T-cell (primary cell): ENCODE measurements around the gene DPYD. TPM values are rescaled to one million over a fixed set of nuclear protein-coding genes. Genes with fewer than 3 reads are reported as not detected.

Experiments
- ATAC-seq, 4 experiments: fragments of 200-7000 bp in 3 of 4; fragments of 150-1000 bp in 1 of 4; cut with Tn5 transposase; replicated peaks in 1 of 4; 1 replicate in 3 of 4; 2 replicates in 1 of 4; pipeline ENCODE4 v1.10.0; 2021; ENCODE audit warnings: moderate library complexity in 3 of 4, mild to moderate bottlenecking in 2 of 4, moderate number of reproducible peaks in 1 of 4
- CTCF ChIA-PET, 2 donors: fragments of 300-600 bp; sonication (Branson Sonifier 250); formaldehyde crosslinking; loops; one replicate each; lab custom pipeline; 2022; ENCODE audit warnings: antibody characterized with exemption in 2 of 2; lab: Charles Lee
- POLR2A ChIA-PET, 2 donors: fragments of 300-600 bp; sonication (Branson Sonifier 250); formaldehyde crosslinking; loops; one replicate each; lab custom pipeline; 2022; ENCODE audit warnings: antibody characterized with exemption in 2 of 2; lab: Charles Lee
- DNase-seq, 35 experiments: peaks; one replicate each; pipeline versions ENCODE4 v3.0.0 to v3.0.0-alpha.2; 2013 to 2023
- H3K27ac ChIP-seq: one replicate; pipeline ENCODE4 v1.5.1; 2013; ENCODE audit warnings: low read length
- H3K27me3 ChIP-seq, 2 experiments: replicated peaks in 1 of 2; 1 replicate in 1 of 2; 2 replicates in 1 of 2; pipeline versions ENCODE4 v1.6.1 to v1.7.0; 2013; ENCODE audit warnings: low read length in 1 of 2, mixed read lengths in 1 of 2; ENCODE audit not compliant: control insufficient read depth in 2 of 2, insufficient read depth in 2 of 2; ENCODE audit errors: extremely low read depth in 1 of 2
- H3K36me3 ChIP-seq, 2 donors: 1 replicate in 1 of 2; 2 replicates in 1 of 2; pipeline versions ENCODE4 v1.6.1 to v1.7.0; 2013; ENCODE audit warnings: low read length in 1 of 2; ENCODE audit not compliant: control insufficient read depth in 2 of 2, insufficient read depth in 1 of 2; ENCODE audit errors: extremely low read depth in 1 of 2
- H3K4me1 ChIP-seq, 2 experiments: 1 replicate in 1 of 2; 2 replicates in 1 of 2; pipeline versions ENCODE4 v1.6.1 to v1.7.0; 2013; ENCODE audit warnings: low read length in 2 of 2, mixed read lengths in 1 of 2; ENCODE audit not compliant: insufficient read depth in 2 of 2, control insufficient read depth in 1 of 2; ENCODE audit errors: extremely low read depth in 1 of 2
- H3K4me3 ChIP-seq, 2 donors: 1 replicate in 1 of 2; 2 replicates in 1 of 2; pipeline versions ENCODE4 v1.5.1 to v1.7.0; 2013; ENCODE audit warnings: mild to moderate bottlenecking in 2 of 2, low read length in 1 of 2, moderate library complexity in 1 of 2; ENCODE audit not compliant: control insufficient read depth in 1 of 2; ENCODE audit errors: extremely low read depth in 1 of 2
- H3K9me3 ChIP-seq: 2 replicates; pipeline ENCODE4 v1.7.0; 2013
- H3K27ac Mint-ChIP-seq, 2 donors: one replicate each; pipeline ENCODE4 v1.8.0; 2020 to 2021; ENCODE audit warnings: mild to moderate bottlenecking in 2 of 2, mixed read lengths in 2 of 2
- H3K27me3 Mint-ChIP-seq, 2 donors: one replicate each; pipeline ENCODE4 v1.8.0; 2021 to 2022; ENCODE audit warnings: mixed read lengths in 2 of 2
- H3K36me3 Mint-ChIP-seq: one replicate; pipeline ENCODE4 v1.8.0; 2021; ENCODE audit warnings: mixed read lengths
- H3K4me1 Mint-ChIP-seq, 3 donors: one replicate each; pipeline ENCODE4 v1.8.0; 2020 to 2022; ENCODE audit warnings: mixed read lengths in 3 of 3, mild to moderate bottlenecking in 1 of 3
- H3K4me3 Mint-ChIP-seq, 3 donors: one replicate each; pipeline ENCODE4 v1.8.0; 2020 to 2022; ENCODE audit warnings: mild to moderate bottlenecking in 3 of 3, mixed read lengths in 3 of 3, moderate library complexity in 3 of 3
- H3K9me3 Mint-ChIP-seq, 3 donors: one replicate each; pipeline ENCODE4 v1.8.0; 2020 to 2022; ENCODE audit warnings: mixed read lengths in 3 of 3
- WGBS: methylation state at CpG from one replicate; pipeline ENCODE4 v1.1.5; 2013; ENCODE audit warnings: missing lambda C conversion rate; ENCODE audit not compliant: insufficient coverage; 5-methylcytosine and 5-hydroxymethylcytosine counted together
- total RNA-seq, 35 experiments: library from RNA in 6 of 35; stranded (reverse) in 6 of 35; fragments of 120-200 nt in 1 of 35; gene quantifications; one replicate each; pipeline versions ENCODE4 v1.2.1 to v1.2.4 and lab custom pipeline; 2013 to 2026

DPYD gene
- total RNA-seq, 5 donors from 2014 or later (not counting 1 experiment from before 2014, with no cell fraction given): 39.1 to 74.1 (median 47.8) TPM

DNA sequence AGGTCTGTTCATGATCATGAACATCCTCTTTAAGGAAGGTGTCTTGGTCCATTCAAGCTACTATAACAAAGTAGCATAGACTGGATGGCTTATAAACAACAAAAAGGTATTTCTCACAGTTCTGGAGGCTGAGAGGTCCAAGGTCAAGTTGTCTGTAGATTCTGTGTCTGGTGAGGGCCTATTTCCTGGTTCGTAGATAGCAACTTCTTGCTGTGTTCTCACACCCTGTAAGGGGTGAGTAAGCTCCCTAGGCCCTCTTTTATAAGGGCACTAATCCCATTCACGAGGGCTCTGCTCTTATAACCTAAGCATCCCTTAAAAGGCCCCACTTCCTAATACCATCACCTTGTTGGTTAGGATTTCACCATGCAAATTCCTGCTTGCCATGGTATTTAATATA lies 851.5 kb downstream of the DPYD start:
- Histone ChIP-seq H3K36me3 (no peaks in the 10 kb centered on the region), H3K4me1 (no peaks in the 10 kb centered on the region), H3K9me3 (no peaks in the 10 kb centered on the region), H3K4me3 (no peak overlapping the region), H3K27ac (no peak overlapping the region), H3K27me3 (no peaks in the 10 kb centered on the region)
- Mint-ChIP-seq H3K4me1 (no peaks in the 10 kb centered on the region), H3K4me3 (no peak overlapping the region), H3K27ac (no peak overlapping the region), H3K27me3 (no peaks in the 10 kb centered on the region), H3K36me3 (peaks cover under 1% of the 10 kb centered on the region), H3K9me3 (peaks cover 0 to 5% (median 0%) of the 10 kb centered on the region in 3 donors)
- no peak for DNase-seq
- no CpG with 5 or more reads among the region's 2 CpGs for WGBS
- no peak for ATAC-seq
- CTCF ChIA-PET: no interaction called here
- POLR2A ChIA-PET: no interaction called here

DNA sequence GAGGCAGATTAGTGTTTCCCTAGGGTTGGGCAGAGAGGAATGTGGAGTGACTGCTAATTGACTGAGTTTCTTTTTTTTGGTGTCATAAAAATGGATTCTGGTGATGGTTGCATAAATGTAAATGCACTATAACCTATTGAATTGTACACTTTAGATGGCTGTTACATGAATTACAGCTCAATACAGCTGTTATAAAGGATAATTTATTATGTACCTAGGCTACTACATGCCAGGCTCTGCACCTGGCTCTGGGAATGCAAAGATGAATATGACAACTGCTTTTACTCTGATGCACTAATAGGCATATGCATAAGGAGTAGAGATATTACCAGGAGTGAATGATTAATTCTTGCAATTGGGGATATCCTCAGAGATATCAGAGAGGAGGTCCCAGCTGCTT lies 854.0 kb downstream of the DPYD start:
- Mint-ChIP-seq H3K36me3 (no peaks in the 10 kb centered on the region), H3K4me3 (no peak overlapping the region), H3K27ac (no peak overlapping the region), H3K4me1 (no peaks in the 10 kb centered on the region), H3K27me3 (no peaks in the 10 kb centered on the region), H3K9me3 (peaks cover 0 to 8% (median 0%) of the 10 kb centered on the region in 3 donors)
- POLR2A ChIA-PET: interaction anchor here in 1 of 2 donors (0.6 kb wide), 1 partner anchor 58 kb away, joined by 3 read pairs; no protein-coding TSS in a partner anchor
- H3K4me1 ChIP-seq: no peaks in the 10 kb centered on the region
- no peaks in the 10 kb centered on the region for H3K36me3 ChIP-seq
- no peak for ATAC-seq
- CTCF ChIA-PET: no interaction called here
- no peaks in the 10 kb centered on the region for H3K9me3 ChIP-seq
- H3K27ac ChIP-seq: no peak overlapping the region
- no peak overlapping the region for H3K4me3 ChIP-seq
- no peak for DNase-seq
- no peaks in the 10 kb centered on the region for H3K27me3 ChIP-seq

DNA sequence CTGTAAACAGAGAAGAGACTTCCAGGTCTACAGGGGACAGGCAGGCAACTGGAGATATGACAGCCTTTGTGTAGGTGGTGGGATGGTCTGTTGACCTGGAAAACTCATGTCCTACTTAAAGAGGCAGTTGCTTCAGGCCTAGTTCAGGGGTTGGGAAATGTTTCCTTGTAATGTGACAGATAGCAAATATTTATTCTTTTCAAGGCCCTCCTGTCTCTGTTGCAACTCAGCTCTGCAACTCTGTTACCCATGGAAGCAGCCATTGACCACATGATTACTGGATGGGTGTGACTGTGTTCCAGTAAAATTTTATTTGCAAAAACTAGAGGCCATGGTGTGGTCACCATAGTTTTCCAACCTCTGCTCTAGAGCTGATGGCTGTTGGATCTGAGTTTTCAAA lies 857.3 kb downstream of the DPYD start:
- H3K27me3 Mint-ChIP-seq: peaks cover 0 to 3% of the 10 kb centered on the region in 2 donors
- Histone ChIP-seq H3K27ac (no peak overlapping the region), H3K9me3 (no peaks in the 10 kb centered on the region), H3K36me3 (no peaks in the 10 kb centered on the region), H3K27me3 (no peaks in the 10 kb centered on the region), H3K4me3 (no peak overlapping the region), H3K4me1 (no peaks in the 10 kb centered on the region)
- DNase-seq: no peak
- no peak overlapping the region for H3K4me3 Mint-ChIP-seq
- POLR2A ChIA-PET: interaction anchor here in 1 of 2 donors (0.6 kb wide), 1 partner anchor 1686 kb away, joined by 3 read pairs; no protein-coding TSS in a partner anchor
- ATAC-seq: no peak
- no peaks in the 10 kb centered on the region for H3K36me3 Mint-ChIP-seq
- CTCF ChIA-PET: no interaction called here
- H3K27ac Mint-ChIP-seq: no peak overlapping the region
- peaks cover 2 to 8% (median 3%) of the 10 kb centered on the region in 3 donors for H3K9me3 Mint-ChIP-seq
- H3K4me1 Mint-ChIP-seq: no peaks in the 10 kb centered on the region

DNA sequence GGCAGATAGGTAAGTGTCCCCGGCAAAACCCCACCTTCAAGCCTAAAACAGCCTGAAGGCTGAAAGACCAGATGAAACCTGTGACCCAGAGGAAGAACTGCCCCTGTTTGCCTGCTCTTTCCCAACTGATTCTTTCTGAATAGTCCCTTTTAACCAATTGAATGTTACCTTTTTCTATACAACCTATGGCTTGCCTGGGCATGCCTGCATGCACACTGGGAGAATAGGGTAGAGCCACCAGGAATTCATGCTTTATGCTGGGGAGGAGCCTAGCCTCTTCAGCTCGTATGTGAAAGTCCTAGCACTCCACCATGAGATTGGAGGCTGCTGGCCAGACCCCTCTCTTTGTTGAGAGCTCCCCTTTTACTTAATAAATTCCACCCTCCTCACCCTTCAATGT lies 859.2 kb downstream of the DPYD start:
- Histone ChIP-seq H3K9me3 (no peaks in the 10 kb centered on the region), H3K27me3 (no peaks in the 10 kb centered on the region), H3K27ac (no peak overlapping the region), H3K4me3 (no peak overlapping the region), H3K36me3 (no peaks in the 10 kb centered on the region), H3K4me1 (no peaks in the 10 kb centered on the region)
- Mint-ChIP-seq H3K4me3 (no peak overlapping the region), H3K36me3 (no peaks in the 10 kb centered on the region), H3K27ac (no peak overlapping the region), H3K27me3 (peaks cover 0 to 3% of the 10 kb centered on the region in 2 donors), H3K4me1 (no peaks in the 10 kb centered on the region), H3K9me3 (peaks cover 5 to 17% (median 7%) of the 10 kb centered on the region in 3 donors)
- ATAC-seq (no peak), DNase-seq (no peak)
- ChIA-PET CTCF (interaction anchor here in 1 of 2 donors (0.6 kb wide), 1 partner anchor 1828 kb away, joined by 3 read pairs; no protein-coding TSS in a partner anchor), POLR2A (no interaction called here)
- WGBS: no CpG with 5 or more reads among the region's 2 CpGs

DNA sequence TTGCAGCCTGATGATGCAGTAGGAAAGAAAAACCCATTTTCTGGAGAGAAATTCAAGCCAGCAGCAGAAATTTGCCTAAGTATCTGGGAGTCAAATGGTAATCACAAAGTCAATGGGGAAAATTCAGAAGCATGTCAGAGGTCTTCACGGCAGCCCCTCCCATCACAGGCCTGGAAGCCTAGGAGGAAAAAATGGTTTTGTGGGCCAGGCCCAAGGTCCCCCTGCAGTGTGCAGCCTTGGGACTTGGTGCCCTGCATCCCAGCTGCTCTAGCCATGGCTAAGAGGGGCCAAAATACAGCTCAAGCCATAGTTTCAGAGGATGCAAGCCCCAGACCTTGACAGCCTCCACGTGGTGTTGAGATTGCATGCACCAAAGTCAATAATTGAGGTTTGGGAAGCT lies 864.4 kb downstream of the DPYD start:
- H3K27ac Mint-ChIP-seq: no peak overlapping the region

DNA sequence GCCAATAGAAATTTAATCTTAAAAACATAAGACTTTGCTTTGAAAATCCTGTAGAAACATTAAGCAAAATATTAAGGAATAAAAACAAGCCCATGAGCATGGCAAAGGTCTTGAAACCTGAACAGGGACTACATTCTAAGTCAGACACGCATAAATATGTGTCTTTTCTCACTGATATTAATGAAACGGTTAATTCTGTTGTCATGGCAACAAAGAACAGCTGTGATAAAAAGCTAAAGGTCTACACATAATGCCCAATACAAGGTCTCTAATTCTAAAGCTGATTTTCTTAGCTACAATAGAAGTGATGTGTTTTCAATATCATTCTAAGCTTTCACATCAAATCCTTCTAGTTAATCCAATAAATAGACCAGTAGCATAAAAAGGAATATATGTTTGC lies 867.6 kb downstream of the DPYD start:
- H3K27ac Mint-ChIP-seq: no peak overlapping the region
- Histone ChIP-seq H3K4me3 (no peak overlapping the region), H3K27me3 (no peaks in the 10 kb centered on the region), H3K4me1 (no peaks in the 10 kb centered on the region), H3K27ac (no peak overlapping the region), H3K9me3 (no peaks in the 10 kb centered on the region), H3K36me3 (no peaks in the 10 kb centered on the region)
- DNase-seq: no peak
- H3K9me3 Mint-ChIP-seq: peaks cover 4 to 24% (median 14%) of the 10 kb centered on the region in 3 donors
- no peak overlapping the region for H3K4me3 Mint-ChIP-seq
- peaks cover 4 to 9% of the 10 kb centered on the region in 2 donors for H3K27me3 Mint-ChIP-seq
- ChIA-PET POLR2A (no interaction called here), CTCF (no interaction called here)
- H3K4me1 Mint-ChIP-seq: peaks cover 0 to 7% (median 2%) of the 10 kb centered on the region in 3 donors
- H3K36me3 Mint-ChIP-seq: no peaks in the 10 kb centered on the region
- WGBS: 100% methylated on average over 1 of the region's 2 CpGs
- no peak for ATAC-seq

More for the DNA sequence above, 864.4 kb downstream of the DPYD start:
- POLR2A ChIA-PET: no interaction called here
- ATAC-seq: no peak
- no peaks in the 10 kb centered on the region for H3K9me3 ChIP-seq
- Mint-ChIP-seq H3K36me3 (no peaks in the 10 kb centered on the region), H3K9me3 (peaks cover 9 to 24% (median 16%) of the 10 kb centered on the region in 3 donors), H3K4me1 (no peaks in the 10 kb centered on the region), H3K4me3 (no peak overlapping the region), H3K27me3 (peaks cover 0 to 3% of the 10 kb centered on the region in 2 donors)
- no peaks in the 10 kb centered on the region for H3K27me3 ChIP-seq
- H3K4me1 ChIP-seq: no peaks in the 10 kb centered on the region
- WGBS: 71% methylated on average over 2 of the region's 2 CpGs
- no peak overlapping the region for H3K4me3 ChIP-seq
- no peak overlapping the region for H3K27ac ChIP-seq
- CTCF ChIA-PET: no interaction called here
- no peak for DNase-seq
- no peaks in the 10 kb centered on the region for H3K36me3 ChIP-seq

DNA sequence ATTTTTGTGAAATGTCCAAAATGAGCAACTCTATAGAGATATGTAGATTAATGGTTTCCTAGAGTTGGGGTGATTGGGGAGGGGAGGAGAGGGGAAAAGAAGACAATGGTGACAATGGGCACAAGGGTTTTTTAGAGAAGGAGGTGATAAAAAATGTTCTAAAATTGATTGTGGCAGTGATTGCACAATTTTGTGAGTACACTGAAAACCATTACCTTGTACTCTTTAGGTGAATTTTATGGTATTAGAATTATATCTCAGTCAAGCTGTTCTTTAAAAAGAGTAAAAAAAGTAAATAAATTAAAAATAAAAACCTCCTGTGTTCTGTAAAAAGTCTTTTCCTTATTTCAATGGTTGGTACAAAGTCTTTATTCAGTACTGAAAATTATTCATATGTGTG lies 869.0 kb downstream of the DPYD start:
- H3K4me1 ChIP-seq: no peaks in the 10 kb centered on the region
- Mint-ChIP-seq H3K4me1 (peaks cover 0 to 7% (median 2%) of the 10 kb centered on the region in 3 donors), H3K27me3 (peaks cover 4 to 11% of the 10 kb centered on the region in 2 donors), H3K9me3 (peaks cover 4 to 14% (median 9%) of the 10 kb centered on the region in 3 donors), H3K27ac (no peak overlapping the region), H3K36me3 (no peaks in the 10 kb centered on the region), H3K4me3 (no peak overlapping the region)
- H3K4me3 ChIP-seq: no peak overlapping the region
- H3K27ac ChIP-seq: no peak overlapping the region
- DNase-seq (no peak), ATAC-seq (no peak)
- CTCF ChIA-PET: no interaction called here
- H3K36me3 ChIP-seq: no peaks in the 10 kb centered on the region
- H3K27me3 ChIP-seq: no peaks in the 10 kb centered on the region
- H3K9me3 ChIP-seq: no peaks in the 10 kb centered on the region
- POLR2A ChIA-PET: no interaction called here
